ENCODE measurements around the gene INO80D.

GRCh38 chr2:205994344-205994743, 91.6 kb downstream of the INO80D start:
- TF ChIP-seq CTCF (IDR thresholded peaks at IDR 0.05; ENCODE audit: insufficient read depth, low read length) (no peak), GABPA (IDR thresholded peaks at IDR 0.05; ENCODE audit: low read depth) (no peak), POLR2AphosphoS5 (IDR thresholded peaks at IDR 0.05; ENCODE audit: low read depth) (no peak)
